DMS153 (cell line): ENCODE results near the gene CAMK2N2.

Source experiments
- DNase-seq: peaks from one replicate; lab custom pipeline; 2025; lab: John Stamatoyannopoulos, UW

The CAMK2N2 gene

GRCh38 chr3:184211718-184212117 is 49.6 kb downstream of the CAMK2N2 start:
- no peak for DNase-seq

GRCh38 chr3:184211297-184211696 is 50.1 kb downstream of the CAMK2N2 start:
- no peak for DNase-seq
